HEK293 (cell line): ENCODE results near the gene ARFGAP1.

Experiments
- BCL11B ChIP-seq: fragments of 450-650 bp; formaldehyde crosslinking; IDR thresholded peaks from 2 replicates; pipeline ENCODE4 v1.5.1; 2016; ENCODE audit warnings: low read depth, missing biosample characterization, missing genetic modification characterization
- GLIS1 ChIP-seq: fragments of 450-650 bp; formaldehyde crosslinking; IDR thresholded peaks from 2 replicates; pipeline ENCODE4 v1.5.1; 2016; ENCODE audit warnings: missing biosample characterization, missing genetic modification characterization
- KLF10 ChIP-seq: fragments of 450-650 bp; IDR thresholded peaks from 2 replicates; pipeline ENCODE4 v1.5.1; 2018; ENCODE audit warnings: missing biosample characterization, mild to moderate bottlenecking, missing genetic modification characterization
- KLF8 ChIP-seq: fragments of 450-650 bp; formaldehyde crosslinking; IDR thresholded peaks from 2 replicates; pipeline ENCODE4 v1.5.1; 2016; ENCODE audit warnings: missing biosample characterization, missing genetic modification characterization
- TRIM28 ChIP-seq: IDR thresholded peaks from 2 replicates; pipeline ENCODE4 v1.6.1; 2011; ENCODE audit warnings: low read length, control low read depth, borderline replicate concordance
- ZBTB1 ChIP-seq: fragments of 450-650 bp; formaldehyde crosslinking; IDR thresholded peaks from 2 replicates; pipeline ENCODE4 v1.5.1; 2016; ENCODE audit warnings: missing biosample characterization, missing genetic modification characterization
- ZIC2 ChIP-seq: fragments of 450-650 bp; formaldehyde crosslinking; IDR thresholded peaks from 2 replicates; pipeline ENCODE4 v1.5.1; 2016; ENCODE audit warnings: missing biosample characterization, missing genetic modification characterization
- ZNF148 ChIP-seq: fragments of 450-650 bp; formaldehyde crosslinking; IDR thresholded peaks from 2 replicates; pipeline ENCODE4 v1.5.0; 2017; ENCODE audit warnings: missing biosample characterization, missing genetic modification characterization, borderline replicate concordance
- ZNF2 ChIP-seq: fragments of 450-650 bp; formaldehyde crosslinking; IDR thresholded peaks from 2 replicates; pipeline ENCODE4 v1.5.1; 2016; ENCODE audit warnings: missing biosample characterization, missing genetic modification characterization
- ZNF248 ChIP-seq: fragments of 450-650 bp; formaldehyde crosslinking; IDR thresholded peaks from 2 replicates; pipeline ENCODE4 v1.5.1; 2017; ENCODE audit warnings: missing biosample characterization, missing genetic modification characterization
- ZNF341 ChIP-seq: fragments of 450-650 bp; formaldehyde crosslinking; IDR thresholded peaks from 2 replicates; pipeline ENCODE4; 2016; ENCODE audit warnings: low read depth, missing biosample characterization, missing genetic modification characterization
- ZNF394 ChIP-seq: fragments of 450-650 bp; formaldehyde crosslinking; IDR thresholded peaks from 2 replicates; pipeline ENCODE4 v1.5.1; 2016; ENCODE audit warnings: missing biosample characterization, missing genetic modification characterization, mild to moderate bottlenecking, moderate library complexity, borderline replicate concordance
- ZNF600 ChIP-seq: fragments of 450-650 bp; formaldehyde crosslinking; IDR thresholded peaks from 2 replicates; pipeline ENCODE4 v1.5.1; 2016; ENCODE audit warnings: missing biosample characterization, missing genetic modification characterization
- ZNF610 ChIP-seq: fragments of 450-650 bp; formaldehyde crosslinking; IDR thresholded peaks from 2 replicates; pipeline ENCODE4 v1.5.1; 2016; ENCODE audit warnings: missing biosample characterization, missing genetic modification characterization, borderline replicate concordance
- ZNF654 ChIP-seq: fragments of 450-650 bp; formaldehyde crosslinking; IDR thresholded peaks from 2 replicates; pipeline ENCODE4 v1.5.1; 2016; ENCODE audit warnings: low read depth, missing biosample characterization, missing genetic modification characterization
- ZNF664 ChIP-seq: fragments of 450-650 bp; formaldehyde crosslinking; IDR thresholded peaks from 2 replicates; pipeline ENCODE4 v1.5.1; 2016; ENCODE audit warnings: missing biosample characterization, missing genetic modification characterization
- ZNF704 ChIP-seq: fragments of 450-650 bp; formaldehyde crosslinking; IDR thresholded peaks from 2 replicates; pipeline ENCODE4 v1.5.1; 2016; ENCODE audit warnings: missing biosample characterization, missing genetic modification characterization
- ZNF707 ChIP-seq: fragments of 450-650 bp; formaldehyde crosslinking; IDR thresholded peaks from 2 replicates; pipeline ENCODE4 v1.5.1; 2016; ENCODE audit warnings: missing biosample characterization, missing genetic modification characterization
- ZNF768 ChIP-seq: fragments of 450-650 bp; formaldehyde crosslinking; IDR thresholded peaks from 2 replicates; pipeline ENCODE4 v1.5.1; 2018; ENCODE audit warnings: missing biosample characterization, mild to moderate bottlenecking, missing genetic modification characterization
- ZNF791 ChIP-seq: fragments of 450-650 bp; formaldehyde crosslinking; IDR thresholded peaks from 2 replicates; pipeline ENCODE4 v1.5.1; 2016; ENCODE audit warnings: missing biosample characterization, missing genetic modification characterization
- ZSCAN23 ChIP-seq: fragments of 450-650 bp; formaldehyde crosslinking; IDR thresholded peaks from 2 replicates; pipeline ENCODE4 v1.5.1; 2016; ENCODE audit warnings: missing biosample characterization, missing genetic modification characterization
- TF ChIP-seq, protein P1 (sequence below): fragments of 450-650 bp; formaldehyde crosslinking; IDR thresholded peaks from 2 replicates; pipeline ENCODE4 v1.5.1; 2016; ENCODE audit warnings: missing biosample characterization, missing genetic modification characterization
- TF ChIP-seq, protein P2 (sequence below): fragments of 450-650 bp; formaldehyde crosslinking; IDR thresholded peaks from 2 replicates; pipeline ENCODE4 v1.5.1; 2016; ENCODE audit warnings: missing biosample characterization, missing genetic modification characterization
- TF ChIP-seq, protein P3 (sequence below): fragments of 450-650 bp; formaldehyde crosslinking; IDR thresholded peaks from 2 replicates; pipeline ENCODE4 v1.5.1; 2016; ENCODE audit warnings: missing biosample characterization, missing genetic modification characterization

Gene ARFGAP1

DNA sequence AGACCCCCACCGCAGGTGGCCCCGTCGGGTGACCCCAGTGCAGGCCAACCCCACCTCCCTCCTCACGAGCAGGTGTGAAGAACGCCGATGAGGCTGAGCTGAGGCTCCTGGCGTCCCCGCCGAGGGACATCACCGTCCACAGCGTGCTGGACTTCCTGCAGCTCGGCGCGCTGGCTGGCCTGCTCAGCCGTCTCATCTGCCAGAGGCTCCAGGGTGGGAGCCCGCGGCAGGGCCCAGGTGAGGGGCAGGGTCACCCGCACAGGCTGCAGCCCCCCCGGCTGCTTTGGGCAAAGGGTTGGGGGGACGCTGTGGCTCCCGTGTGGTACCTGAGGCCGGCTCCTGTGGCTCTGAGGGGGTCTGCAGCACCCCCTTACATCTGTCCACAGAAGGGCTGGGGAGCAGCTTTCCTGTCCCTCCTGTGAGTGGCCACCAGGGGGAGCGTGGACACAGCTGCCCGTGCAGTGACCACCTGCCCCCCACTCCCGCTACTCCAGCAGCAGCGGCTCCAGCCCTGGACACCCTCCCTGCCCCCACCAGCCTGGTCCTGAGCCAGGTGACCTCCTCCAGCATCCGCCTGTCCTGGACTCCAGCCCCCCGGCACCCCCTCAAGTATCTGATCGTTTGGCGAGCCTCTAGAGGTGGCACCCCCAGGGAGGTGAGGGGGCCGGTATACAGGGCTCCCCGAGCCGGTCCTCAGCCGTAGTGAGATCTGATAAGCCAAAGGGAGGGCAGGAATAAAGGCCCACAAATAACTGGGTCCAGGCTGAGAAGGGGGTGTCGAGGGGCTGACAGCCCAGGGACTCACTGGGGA is 36.9 kb downstream of the ARFGAP1 start (continued):
- TF ChIP-seq ZNF148 (tag by site-specific recombination) (no peak), ZNF394 (tag by site-specific recombination) (peak; percentile 58; the same call in 1 of the 2 replicates), ZSCAN23 (tag by site-specific recombination) (no peak), KLF10 (tag by site-specific recombination) (no peak), ZNF600 (tag by site-specific recombination) (peak; percentile 78), ZNF768 (tag by site-specific recombination) (no peak), KLF8 (tag by site-specific recombination) (no peak), ZNF791 (tag by site-specific recombination) (no peak), ZNF664 (tag by site-specific recombination) (no peak), TRIM28 (no peak), ZIC2 (tag by site-specific recombination) (no peak), ZNF248 (tag by site-specific recombination) (no peak), BCL11B (tag by site-specific recombination) (no peak), ZNF704 (tag by site-specific recombination) (no peak), ZNF707 (tag by site-specific recombination) (no peak), ZBTB1 (tag by site-specific recombination) (no peak), ZNF2 (0 out of 2 replicates have a peak, but pooled peaks have one; percentile 56), ZNF341 (peak; percentile 59), ZNF654 (tag by site-specific recombination) (peak; percentile 43), ZNF610 (tag by site-specific recombination) (no peak), GLIS1 (tag by site-specific recombination) (peak; percentile 25; the same call in 1 of the 2 replicates)
- TF ChIP-seq, protein P1, sequence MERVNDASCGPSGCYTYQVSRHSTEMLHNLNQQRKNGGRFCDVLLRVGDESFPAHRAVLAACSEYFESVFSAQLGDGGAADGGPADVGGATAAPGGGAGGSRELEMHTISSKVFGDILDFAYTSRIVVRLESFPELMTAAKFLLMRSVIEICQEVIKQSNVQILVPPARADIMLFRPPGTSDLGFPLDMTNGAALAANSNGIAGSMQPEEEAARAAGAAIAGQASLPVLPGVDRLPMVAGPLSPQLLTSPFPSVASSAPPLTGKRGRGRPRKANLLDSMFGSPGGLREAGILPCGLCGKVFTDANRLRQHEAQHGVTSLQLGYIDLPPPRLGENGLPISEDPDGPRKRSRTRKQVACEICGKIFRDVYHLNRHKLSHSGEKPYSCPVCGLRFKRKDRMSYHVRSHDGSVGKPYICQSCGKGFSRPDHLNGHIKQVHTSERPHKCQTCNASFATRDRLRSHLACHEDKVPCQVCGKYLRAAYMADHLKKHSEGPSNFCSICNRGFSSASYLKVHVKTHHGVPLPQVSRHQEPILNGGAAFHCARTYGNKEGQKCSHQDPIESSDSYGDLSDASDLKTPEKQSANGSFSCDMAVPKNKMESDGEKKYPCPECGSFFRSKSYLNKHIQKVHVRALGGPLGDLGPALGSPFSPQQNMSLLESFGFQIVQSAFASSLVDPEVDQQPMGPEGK (tag by site-specific recombination) = peak; percentile 67
- TF ChIP-seq, protein P2, sequence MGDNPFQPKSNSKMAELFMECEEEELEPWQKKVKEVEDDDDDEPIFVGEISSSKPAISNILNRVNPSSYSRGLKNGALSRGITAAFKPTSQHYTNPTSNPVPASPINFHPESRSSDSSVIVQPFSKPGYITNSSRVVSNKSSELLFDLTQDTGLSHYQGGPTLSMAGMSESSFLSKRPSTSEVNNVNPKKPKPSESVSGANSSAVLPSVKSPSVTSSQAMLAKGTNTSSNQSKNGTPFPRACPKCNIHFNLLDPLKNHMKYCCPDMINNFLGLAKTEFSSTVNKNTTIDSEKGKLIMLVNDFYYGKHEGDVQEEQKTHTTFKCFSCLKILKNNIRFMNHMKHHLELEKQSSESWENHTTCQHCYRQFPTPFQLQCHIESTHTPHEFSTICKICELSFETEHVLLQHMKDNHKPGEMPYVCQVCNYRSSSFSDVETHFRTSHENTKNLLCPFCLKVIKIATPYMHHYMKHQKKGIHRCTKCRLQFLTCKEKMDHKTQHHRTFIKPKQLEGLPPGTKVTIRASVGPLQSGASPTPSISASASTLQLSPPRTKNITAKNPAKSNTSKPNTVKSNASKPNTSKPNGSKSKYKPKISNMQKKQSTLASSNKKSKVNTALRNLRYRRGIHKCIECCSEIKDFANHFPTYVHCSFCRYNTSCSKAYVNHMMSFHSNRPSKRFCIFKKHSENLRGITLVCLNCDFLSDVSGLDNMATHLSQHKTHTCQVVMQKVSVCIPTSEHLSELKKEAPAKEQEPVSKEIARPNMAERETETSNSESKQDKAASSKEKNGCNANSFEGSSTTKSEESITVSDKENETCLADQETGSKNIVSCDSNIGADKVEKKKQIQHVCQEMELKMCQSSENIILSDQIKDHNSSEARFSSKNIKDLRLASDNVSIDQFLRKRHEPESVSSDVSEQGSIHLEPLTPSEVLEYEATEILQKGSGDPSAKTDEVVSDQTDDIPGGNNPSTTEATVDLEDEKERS (tag by site-specific recombination) = no peak
- TF ChIP-seq, protein P3, sequence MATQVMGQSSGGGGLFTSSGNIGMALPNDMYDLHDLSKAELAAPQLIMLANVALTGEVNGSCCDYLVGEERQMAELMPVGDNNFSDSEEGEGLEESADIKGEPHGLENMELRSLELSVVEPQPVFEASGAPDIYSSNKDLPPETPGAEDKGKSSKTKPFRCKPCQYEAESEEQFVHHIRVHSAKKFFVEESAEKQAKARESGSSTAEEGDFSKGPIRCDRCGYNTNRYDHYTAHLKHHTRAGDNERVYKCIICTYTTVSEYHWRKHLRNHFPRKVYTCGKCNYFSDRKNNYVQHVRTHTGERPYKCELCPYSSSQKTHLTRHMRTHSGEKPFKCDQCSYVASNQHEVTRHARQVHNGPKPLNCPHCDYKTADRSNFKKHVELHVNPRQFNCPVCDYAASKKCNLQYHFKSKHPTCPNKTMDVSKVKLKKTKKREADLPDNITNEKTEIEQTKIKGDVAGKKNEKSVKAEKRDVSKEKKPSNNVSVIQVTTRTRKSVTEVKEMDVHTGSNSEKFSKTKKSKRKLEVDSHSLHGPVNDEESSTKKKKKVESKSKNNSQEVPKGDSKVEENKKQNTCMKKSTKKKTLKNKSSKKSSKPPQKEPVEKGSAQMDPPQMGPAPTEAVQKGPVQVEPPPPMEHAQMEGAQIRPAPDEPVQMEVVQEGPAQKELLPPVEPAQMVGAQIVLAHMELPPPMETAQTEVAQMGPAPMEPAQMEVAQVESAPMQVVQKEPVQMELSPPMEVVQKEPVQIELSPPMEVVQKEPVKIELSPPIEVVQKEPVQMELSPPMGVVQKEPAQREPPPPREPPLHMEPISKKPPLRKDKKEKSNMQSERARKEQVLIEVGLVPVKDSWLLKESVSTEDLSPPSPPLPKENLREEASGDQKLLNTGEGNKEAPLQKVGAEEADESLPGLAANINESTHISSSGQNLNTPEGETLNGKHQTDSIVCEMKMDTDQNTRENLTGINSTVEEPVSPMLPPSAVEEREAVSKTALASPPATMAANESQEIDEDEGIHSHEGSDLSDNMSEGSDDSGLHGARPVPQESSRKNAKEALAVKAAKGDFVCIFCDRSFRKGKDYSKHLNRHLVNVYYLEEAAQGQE (tag by site-specific recombination) = no peak
- TF ChIP-seq, all 188 proteins: peak for 11
